Fibroblast of lung (primary cell): ENCODE measurements around the gene EEFSEC. TPM values are rescaled to one million over a fixed set of nuclear protein-coding genes. Genes with fewer than 3 reads are reported as not detected.
A peak's percentile ranks its signal among the peaks of the same experiment; 100 is the strongest.

ENCODE experiments used
- DNase-seq, 2 donors: peaks; one replicate each; pipeline versions ENCODE4 v3.0.0 to v3.0.0-alpha.2; 2010; ENCODE audit warnings: low read depth in 2 of 2
- H2AFZ ChIP-seq: 2 replicates; pipeline ENCODE4 v1.5.1; 2012; ENCODE audit warnings: low read length, control low read depth, inconsistent platforms
- H3K27ac ChIP-seq: 2 replicates; pipeline ENCODE4 v1.5.1; 2011; ENCODE audit warnings: low read length, control low read depth; ENCODE audit not compliant: insufficient read depth
- H3K27me3 ChIP-seq: 2 replicates; pipeline ENCODE4 v1.5.1; 2011; ENCODE audit warnings: mild to moderate bottlenecking, low read length; ENCODE audit not compliant: control insufficient read depth, insufficient read depth
- H3K36me3 ChIP-seq: 2 replicates; pipeline ENCODE4 v1.5.1; 2011; ENCODE audit warnings: low read length; ENCODE audit not compliant: control insufficient read depth, insufficient read depth
- H3K4me1 ChIP-seq: 2 replicates; pipeline ENCODE4 v1.5.1; 2011; ENCODE audit warnings: low read length; ENCODE audit not compliant: control insufficient read depth, insufficient read depth; ENCODE audit errors: extremely low read depth
- H3K4me2 ChIP-seq: 2 replicates; pipeline ENCODE4 v1.5.1; 2011; ENCODE audit warnings: low read length, control low read depth; ENCODE audit not compliant: insufficient read depth; ENCODE audit errors: extremely low read depth
- H3K4me3 ChIP-seq, 4 experiments: fragments of 200-600 bp in 1 of 4; sonication (generic) in 1 of 4; replicated peaks in 1 of 4; 2 replicates each; pipeline ENCODE4 v1.5.1; 2011 to 2016; ENCODE audit warnings: low read length in 4 of 4, low read depth in 3 of 4, mild to moderate bottlenecking in 3 of 4, control low read depth in 2 of 4, inconsistent platforms in 1 of 4, mixed read lengths in 1 of 4; ENCODE audit not compliant: insufficient read depth in 1 of 4; ENCODE audit errors: control extremely low read depth in 1 of 4
- H3K79me2 ChIP-seq: 2 replicates; pipeline ENCODE4 v1.5.1; 2012; ENCODE audit warnings: mild to moderate bottlenecking, low read length, inconsistent platforms; ENCODE audit not compliant: control insufficient read depth, insufficient read depth
- H3K9ac ChIP-seq: 2 replicates; pipeline ENCODE4 v1.5.1; 2011; ENCODE audit warnings: mild to moderate bottlenecking, low read length, control low read depth; ENCODE audit not compliant: insufficient read depth
- H3K9me3 ChIP-seq: 2 replicates; pipeline ENCODE4 v1.5.1; 2012; ENCODE audit warnings: low read depth, low read length; ENCODE audit not compliant: control insufficient read depth, insufficient read depth
- H4K20me1 ChIP-seq: 2 replicates; pipeline ENCODE4 v1.5.1; 2011; ENCODE audit warnings: low read length; ENCODE audit not compliant: control insufficient read depth, insufficient read depth; ENCODE audit errors: extremely low read depth
- EZH2 ChIP-seq: IDR thresholded peaks from 2 replicates; pipeline ENCODE4 v1.5.1; 2012; ENCODE audit warnings: low read length, control low read depth, mild to moderate bottlenecking; ENCODE audit errors: missing control alignments
- polyA plus RNA-seq, 2 donors: library from polyadenylated mRNA; depleted of rRNA in 1 of 2; stranded (reverse) in 1 of 2; unstranded in 1 of 2; fragments of >200 nt; gene quantifications; 2 replicates each; pipeline ENCODE4 v1.2.1, GENCODE V29; 2011 to 2012; ENCODE audit warnings: missing spikeins in 1 of 2
- total RNA-seq: library from RNA; depleted of rRNA; stranded (reverse); fragments of >200 nt; gene quantifications from 2 replicates; pipeline ENCODE4 v1.2.1, GENCODE V29; 2014
- TF ChIP-seq, protein P1 (sequence below), 2 donors: IDR thresholded peaks in 1 of 2; conservative IDR thresholded peaks in 1 of 2; 1 replicate in 1 of 2; 2 replicates in 1 of 2; pipeline ENCODE4 v1.5.1; 2011 to 2012; ENCODE audit warnings: low read length in 2 of 2, control low read depth in 1 of 2, inconsistent platforms in 1 of 2, low read depth in 1 of 2, mild to moderate bottlenecking in 1 of 2

EEFSEC gene
- total and polyA plus RNA-seq, 2 donors (not counting 1 experiment from before 2014, with no cell fraction given) = 2.6 to 5.0 TPM

DNA sequence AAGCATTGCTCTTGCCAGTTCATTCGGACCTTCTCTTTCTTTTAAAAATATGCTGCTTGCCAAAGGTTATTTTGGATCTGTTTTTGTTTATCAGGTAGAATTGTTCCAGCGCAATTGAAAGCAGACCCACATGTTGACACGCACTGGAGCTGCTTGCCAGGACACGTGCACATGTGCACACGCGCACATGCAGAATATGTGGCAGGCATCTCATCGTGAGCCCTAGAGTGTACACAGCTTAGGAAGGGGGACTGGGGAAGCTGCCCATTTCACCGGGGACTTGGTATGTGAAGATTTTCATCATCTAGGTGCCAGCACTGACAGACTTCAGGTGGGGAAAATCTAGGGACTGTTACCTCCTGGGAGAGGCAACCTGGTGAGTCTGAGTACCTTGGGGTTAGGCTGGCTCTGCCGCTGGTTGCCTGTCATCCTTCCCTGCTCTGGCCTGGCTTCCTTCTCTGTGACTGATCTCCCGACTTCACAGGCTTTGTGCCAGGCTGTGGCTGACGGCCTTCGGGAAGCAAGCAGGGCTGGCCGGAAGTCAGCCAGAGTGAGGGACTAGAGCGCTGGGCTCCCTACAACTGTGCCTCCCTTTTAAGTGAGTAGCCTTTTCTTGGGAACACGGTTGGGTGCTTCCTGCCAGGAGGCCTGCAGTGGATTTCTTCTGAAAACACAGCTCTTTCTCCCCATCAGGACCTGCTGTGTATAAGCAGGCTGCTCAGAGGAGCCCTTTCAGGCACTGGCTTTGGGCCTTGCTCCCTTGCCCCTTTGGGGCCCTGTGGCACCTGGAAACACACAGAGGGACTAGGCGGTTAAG is 129.3 kb downstream of the EEFSEC start:
- TF ChIP-seq, protein P1, sequence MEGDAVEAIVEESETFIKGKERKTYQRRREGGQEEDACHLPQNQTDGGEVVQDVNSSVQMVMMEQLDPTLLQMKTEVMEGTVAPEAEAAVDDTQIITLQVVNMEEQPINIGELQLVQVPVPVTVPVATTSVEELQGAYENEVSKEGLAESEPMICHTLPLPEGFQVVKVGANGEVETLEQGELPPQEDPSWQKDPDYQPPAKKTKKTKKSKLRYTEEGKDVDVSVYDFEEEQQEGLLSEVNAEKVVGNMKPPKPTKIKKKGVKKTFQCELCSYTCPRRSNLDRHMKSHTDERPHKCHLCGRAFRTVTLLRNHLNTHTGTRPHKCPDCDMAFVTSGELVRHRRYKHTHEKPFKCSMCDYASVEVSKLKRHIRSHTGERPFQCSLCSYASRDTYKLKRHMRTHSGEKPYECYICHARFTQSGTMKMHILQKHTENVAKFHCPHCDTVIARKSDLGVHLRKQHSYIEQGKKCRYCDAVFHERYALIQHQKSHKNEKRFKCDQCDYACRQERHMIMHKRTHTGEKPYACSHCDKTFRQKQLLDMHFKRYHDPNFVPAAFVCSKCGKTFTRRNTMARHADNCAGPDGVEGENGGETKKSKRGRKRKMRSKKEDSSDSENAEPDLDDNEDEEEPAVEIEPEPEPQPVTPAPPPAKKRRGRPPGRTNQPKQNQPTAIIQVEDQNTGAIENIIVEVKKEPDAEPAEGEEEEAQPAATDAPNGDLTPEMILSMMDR (conservative IDR thresholded peaks at IDR 0.05 in 1 of 2, IDR thresholded peaks at IDR 0.05 in 1 of 2; ENCODE audit: low read depth in 1 of 2, low read length in 2 of 2) = no peak
- no peak for TF ChIP-seq EZH2
- Histone ChIP-seq H3K9me3 (no peaks in the 10 kb centered on the region), H4K20me1 (no peaks in the 10 kb centered on the region), H3K27me3 (no peaks in the 10 kb centered on the region), H3K27ac (peak overlapping the region; percentile 18), H3K9ac (no peak overlapping the region), H3K4me3 (no peak overlapping the region), H2AFZ (peak overlapping the region; percentile 79), H3K79me2 (no peaks in the 10 kb centered on the region), H3K36me3 (peaks cover 2% of the 10 kb centered on the region), H3K4me1 (peaks cover 24% of the 10 kb centered on the region), H3K4me2 (peak overlapping the region; percentile 7)
- DNase-seq = peak; percentile 54 to 71

DNA sequence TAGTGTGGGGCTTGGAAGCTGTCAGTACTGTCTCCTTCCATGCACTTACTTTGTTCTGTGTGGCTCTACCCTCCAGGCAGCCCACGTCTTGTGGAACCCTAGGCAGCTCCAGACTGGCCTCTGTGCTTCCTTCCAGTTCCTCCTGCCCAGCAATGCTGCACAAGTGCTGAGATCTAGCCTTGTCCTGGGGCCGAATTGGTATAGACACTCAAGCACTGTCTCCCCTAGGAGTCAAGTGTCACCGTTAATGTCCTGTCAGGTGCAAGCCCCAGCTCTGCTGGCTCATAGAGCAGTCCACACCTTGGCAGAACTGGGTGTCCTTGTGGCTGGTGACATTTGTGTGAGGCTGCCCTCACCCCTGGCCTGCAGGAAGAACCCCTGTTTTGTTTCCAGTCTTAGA is 130.1 kb downstream of the EEFSEC start:
- no peaks in the 10 kb centered on the region for H3K27me3 ChIP-seq
- no peaks in the 10 kb centered on the region for H3K9me3 ChIP-seq
- no peak overlapping the region for H3K4me3 ChIP-seq
- no peak for DNase-seq
- no peaks in the 10 kb centered on the region for H3K79me2 ChIP-seq
- TF ChIP-seq, protein P1 (conservative IDR thresholded peaks at IDR 0.05 in 1 of 2, IDR thresholded peaks at IDR 0.05 in 1 of 2; ENCODE audit: low read depth in 1 of 2, low read length in 2 of 2) = no peak
- TF ChIP-seq EZH2 = no peak
- H2AFZ ChIP-seq = no peak overlapping the region
- peaks cover 2% of the 10 kb centered on the region for H3K36me3 ChIP-seq
- no peak overlapping the region for H3K9ac ChIP-seq
- H3K27ac ChIP-seq = no peak overlapping the region
- peaks cover 23% of the 10 kb centered on the region for H3K4me1 ChIP-seq
- H3K4me2 ChIP-seq = no peak overlapping the region
- no peaks in the 10 kb centered on the region for H4K20me1 ChIP-seq

DNA sequence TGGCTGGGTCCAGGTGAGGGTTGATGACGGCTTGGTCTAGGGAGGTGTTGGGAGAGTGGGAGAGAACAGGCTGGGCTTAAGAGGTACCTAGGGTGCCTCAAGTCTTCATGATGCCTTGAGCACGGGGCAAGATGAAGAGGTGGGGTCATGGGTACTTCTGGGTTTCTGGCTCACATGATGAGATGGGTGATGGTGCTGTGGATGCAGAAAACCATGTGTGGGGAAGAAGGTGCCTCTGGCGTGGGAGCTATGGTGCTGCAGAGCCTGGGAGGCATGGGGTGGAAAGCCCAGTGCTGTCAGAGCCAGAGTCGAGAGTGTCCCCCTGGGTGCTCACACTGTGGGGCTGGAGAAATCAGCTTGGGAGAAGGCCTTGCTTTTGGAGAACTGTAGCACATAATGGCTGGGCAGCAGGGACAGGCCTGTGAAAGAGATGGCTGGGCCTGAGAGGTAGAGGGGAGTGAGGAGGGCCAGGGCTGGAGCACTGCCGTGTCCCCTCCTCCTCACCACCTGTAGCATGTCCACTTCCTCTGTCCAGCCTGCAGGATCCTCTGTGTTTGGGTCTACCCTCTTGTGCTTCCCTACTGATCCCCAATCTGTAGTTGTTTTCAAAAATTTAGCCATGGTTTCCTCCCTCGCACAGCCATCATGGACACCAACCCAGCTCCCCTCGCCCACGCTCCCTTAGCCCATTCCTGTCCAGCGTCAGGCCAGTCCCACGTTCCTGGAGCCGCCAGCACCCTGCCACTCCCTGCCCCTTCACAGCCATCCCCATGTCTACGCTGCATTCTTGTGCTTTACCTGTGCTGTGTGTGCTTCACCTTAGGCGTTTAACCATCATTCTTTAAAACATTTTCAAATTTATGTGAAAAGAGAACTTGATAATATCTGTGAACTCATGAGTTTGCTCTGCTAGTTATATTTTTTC is 132.0 kb downstream of the EEFSEC start:
- no peak overlapping the region for H3K4me2 ChIP-seq
- H2AFZ ChIP-seq = no peak overlapping the region
- no peak for DNase-seq
- no peaks in the 10 kb centered on the region for H4K20me1 ChIP-seq
- H3K79me2 ChIP-seq = no peaks in the 10 kb centered on the region
- peaks cover 11% of the 10 kb centered on the region for H3K4me1 ChIP-seq
- no peaks in the 10 kb centered on the region for H3K27me3 ChIP-seq
- H3K36me3 ChIP-seq = peaks cover 2% of the 10 kb centered on the region
- H3K9ac ChIP-seq = no peak overlapping the region
- TF ChIP-seq EZH2 = no peak
- TF ChIP-seq, protein P1 (conservative IDR thresholded peaks at IDR 0.05 in 1 of 2, IDR thresholded peaks at IDR 0.05 in 1 of 2; ENCODE audit: low read depth in 1 of 2, low read length in 2 of 2) = no peak
- H3K9me3 ChIP-seq = no peaks in the 10 kb centered on the region
- H3K27ac ChIP-seq = no peak overlapping the region
- H3K4me3 ChIP-seq = no peak overlapping the region
